GM18909 (cell line): ENCODE measurements around the gene PLA2G2D.

Experiments used
- ATAC-seq: cut with Tn5 transposase; IDR thresholded peaks from one replicate; pipeline ENCODE4 v1.9.1; 2021; ENCODE audit warnings: mild to moderate bottlenecking; ENCODE audit not compliant: unreplicated experiment, poor library complexity

The PLA2G2D gene

GRCh38 chr1:20093303-20093702 lies 26.0 kb downstream of the PLA2G2D start:
- no peak for ATAC-seq

GRCh38 chr1:20090641-20091040 lies 28.7 kb downstream of the PLA2G2D start:
- no peak for ATAC-seq

- ATAC-seq: no peak
Observed at GRCh38 chr1:20090119-20090518, 29.2 kb downstream of the PLA2G2D start.

- no peak for ATAC-seq
Observed at GRCh38 chr1:20089328-20090077, 29.8 kb downstream of the PLA2G2D start.

- ATAC-seq: no peak
Observed at GRCh38 chr1:20087668-20088067, 31.7 kb downstream of the PLA2G2D start.

- ATAC-seq: no peak
Observed at GRCh38 chr1:20086800-20087199, 32.5 kb downstream of the PLA2G2D start.

GRCh38 chr1:20083178-20083944 lies 36.0 kb downstream of the PLA2G2D start:
- no peak for ATAC-seq

- no peak for ATAC-seq
Observed at GRCh38 chr1:20082772-20083171, 36.6 kb downstream of the PLA2G2D start.

- ATAC-seq: no peak
Observed at GRCh38 chr1:20081353-20081810, 38.0 kb downstream of the PLA2G2D start.

- no peak for ATAC-seq
Observed at GRCh38 chr1:20080441-20081352, 38.6 kb downstream of the PLA2G2D start.

GRCh38 chr1:20079661-20080305 lies 39.6 kb downstream of the PLA2G2D start:
- ATAC-seq: no peak

- no peak for ATAC-seq
Observed at GRCh38 chr1:20078711-20079110, 40.6 kb downstream of the PLA2G2D start.

- peak; percentile 57 for ATAC-seq
Observed at GRCh38 chr1:20078171-20078651, 41.1 kb downstream of the PLA2G2D start.

- no peak for ATAC-seq
Observed at GRCh38 chr1:20076710-20077461, 42.5 kb downstream of the PLA2G2D start.

- no peak for ATAC-seq
Observed at GRCh38 chr1:20076223-20076622, 43.1 kb downstream of the PLA2G2D start.

- ATAC-seq: no peak
Observed at GRCh38 chr1:20075345-20075744, 44.0 kb downstream of the PLA2G2D start.

- ATAC-seq: no peak
Observed at GRCh38 chr1:20074725-20075171, 44.6 kb downstream of the PLA2G2D start.

GRCh38 chr1:20074055-20074724 lies 45.1 kb downstream of the PLA2G2D start:
- no peak for ATAC-seq

GRCh38 chr1:20073256-20073655 lies 46.1 kb downstream of the PLA2G2D start:
- no peak for ATAC-seq
